ENCODE data around the gene TENM3. TPM values are rescaled to one million over a fixed set of nuclear protein-coding genes. Genes with fewer than 3 reads are reported as not detected.

The TENM3 gene
- total and polyA plus RNA-seq, 10 of the 15 experiments (the other 5 are each of a cell fraction or from before 2014, with no cell fraction given): 0.01 to 1.7 (median 0.08) TPM; not detected in 2

DNA sequence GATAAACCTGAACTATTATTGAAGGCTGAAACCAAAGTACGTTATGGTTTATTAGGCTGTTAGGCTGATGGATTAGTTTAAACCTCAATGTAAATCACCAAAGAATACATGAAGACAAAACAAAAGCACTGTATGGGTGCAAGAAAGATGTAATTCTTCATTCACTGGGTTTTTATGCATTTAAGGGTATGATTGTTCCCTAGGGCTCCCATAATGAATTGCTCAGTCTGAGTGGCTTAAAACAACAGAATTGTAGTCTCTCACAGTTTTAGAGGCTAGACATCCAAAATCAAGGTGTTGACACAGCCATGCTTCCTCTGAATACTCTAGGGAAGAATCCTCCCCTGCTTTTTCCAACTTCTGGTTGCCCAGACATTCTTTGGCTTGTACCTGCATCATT, 222.8 kb downstream of the TENM3 start:
- no peaks in the 10 kb centered on the region for H3K4me1 ChIP-seq (ENCODE audit: control insufficient read depth, insufficient read depth, low read length)
- whole genome bisulfite sequencing (ENCODE audit: insufficient coverage, insufficient replicate concordance, low lambda C conversion rate, missing lambda C conversion rate): 0% methylated on average over 1 of the region's 1 CpG
- FAIRE-seq: no peak
- H3K9me3 ChIP-seq (replicated peaks; ENCODE audit: control insufficient read depth, insufficient read depth, low read length): no peaks in the 10 kb centered on the region
- no peak overlapping the region for H3K9ac ChIP-seq (ENCODE audit: control insufficient read depth, insufficient read depth, low read length)
- H3K27ac ChIP-seq (ENCODE audit: control insufficient read depth, insufficient read depth): no peak overlapping the region
- ChIA-PET RAD21 (ENCODE audit: unreplicated experiment) (no interaction called here), CTCF (interaction anchor here (0.6 kb wide), 1 partner anchor 204 kb away, joined by 3 read pairs; no protein-coding TSS in a partner anchor), POLR2A (no interaction called here), SMC1A (ENCODE audit: uncharacterized antibody, unreplicated experiment) (interaction anchor here (1.0 kb wide), 1 partner anchor 11 kb away, joined by 3 read pairs; no protein-coding TSS in a partner anchor)
- BruUV-seq (replicated peaks): no TSS peak
- no peaks in the 10 kb centered on the region for H3K27me3 ChIP-seq (replicated peaks in 1 of 2; ENCODE audit: control insufficient read depth in 2 of 2, insufficient read depth in 2 of 2, low read length in 1 of 2)
- H3K36me3 ChIP-seq (ENCODE audit: control insufficient read depth in 2 of 2, insufficient read depth in 2 of 2, low read length in 1 of 2): no peaks in the 10 kb centered on the region
- intact Hi-C loops (cut with micrococcal nuclease; ENCODE audit: unreplicated experiment): no loop called here
- DNase-seq (ENCODE audit: low read depth, low spot score): no peak
- H4K20me1 ChIP-seq (ENCODE audit: control insufficient read depth, insufficient read depth): no peaks in the 10 kb centered on the region
- TF ChIP-seq MYC (IDR thresholded peaks at IDR 0.05; ENCODE audit: insufficient read depth, insufficient read length, insufficient replicate concordance, low read length, severe bottlenecking) (no peak), IRF4 (IDR thresholded peaks at IDR 0.05; ENCODE audit: low read depth, low read length) (no peak), DPF2 (IDR thresholded peaks at IDR 0.05) (no peak), POLR2AphosphoS2 (IDR thresholded peaks at IDR 0.05; ENCODE audit: low read depth, low read length) (no peak), SMAD5 (IDR thresholded peaks at IDR 0.05; ENCODE audit: low read depth) (no peak), YBX1 (IDR thresholded peaks at IDR 0.05) (no peak), TCF12 (IDR thresholded peaks at IDR 0.05; ENCODE audit: low read depth, low read length) (no peak), PAX5 (IDR thresholded peaks at IDR 0.05; ENCODE audit: borderline replicate concordance, low read depth, low read length) (no peak), SREBF1 (IDR thresholded peaks at IDR 0.05; ENCODE audit: low read length) (no peak), TARDBP (IDR thresholded peaks at IDR 0.05; ENCODE audit: borderline replicate concordance) (no peak), CBX3 (IDR thresholded peaks at IDR 0.05; ENCODE audit: borderline replicate concordance, low read depth) (no peak), BCL11A (IDR thresholded peaks at IDR 0.05; ENCODE audit: low read depth, low read length) (no peak), TCF3 (IDR thresholded peaks at IDR 0.05; ENCODE audit: borderline replicate concordance, insufficient read depth, low read depth, low read length) (no peak)
- TF ChIP-seq, protein P1, sequence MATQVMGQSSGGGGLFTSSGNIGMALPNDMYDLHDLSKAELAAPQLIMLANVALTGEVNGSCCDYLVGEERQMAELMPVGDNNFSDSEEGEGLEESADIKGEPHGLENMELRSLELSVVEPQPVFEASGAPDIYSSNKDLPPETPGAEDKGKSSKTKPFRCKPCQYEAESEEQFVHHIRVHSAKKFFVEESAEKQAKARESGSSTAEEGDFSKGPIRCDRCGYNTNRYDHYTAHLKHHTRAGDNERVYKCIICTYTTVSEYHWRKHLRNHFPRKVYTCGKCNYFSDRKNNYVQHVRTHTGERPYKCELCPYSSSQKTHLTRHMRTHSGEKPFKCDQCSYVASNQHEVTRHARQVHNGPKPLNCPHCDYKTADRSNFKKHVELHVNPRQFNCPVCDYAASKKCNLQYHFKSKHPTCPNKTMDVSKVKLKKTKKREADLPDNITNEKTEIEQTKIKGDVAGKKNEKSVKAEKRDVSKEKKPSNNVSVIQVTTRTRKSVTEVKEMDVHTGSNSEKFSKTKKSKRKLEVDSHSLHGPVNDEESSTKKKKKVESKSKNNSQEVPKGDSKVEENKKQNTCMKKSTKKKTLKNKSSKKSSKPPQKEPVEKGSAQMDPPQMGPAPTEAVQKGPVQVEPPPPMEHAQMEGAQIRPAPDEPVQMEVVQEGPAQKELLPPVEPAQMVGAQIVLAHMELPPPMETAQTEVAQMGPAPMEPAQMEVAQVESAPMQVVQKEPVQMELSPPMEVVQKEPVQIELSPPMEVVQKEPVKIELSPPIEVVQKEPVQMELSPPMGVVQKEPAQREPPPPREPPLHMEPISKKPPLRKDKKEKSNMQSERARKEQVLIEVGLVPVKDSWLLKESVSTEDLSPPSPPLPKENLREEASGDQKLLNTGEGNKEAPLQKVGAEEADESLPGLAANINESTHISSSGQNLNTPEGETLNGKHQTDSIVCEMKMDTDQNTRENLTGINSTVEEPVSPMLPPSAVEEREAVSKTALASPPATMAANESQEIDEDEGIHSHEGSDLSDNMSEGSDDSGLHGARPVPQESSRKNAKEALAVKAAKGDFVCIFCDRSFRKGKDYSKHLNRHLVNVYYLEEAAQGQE (IDR thresholded peaks at IDR 0.05; ENCODE audit: low read depth, low read length): no peak
- TF ChIP-seq, protein P2, sequence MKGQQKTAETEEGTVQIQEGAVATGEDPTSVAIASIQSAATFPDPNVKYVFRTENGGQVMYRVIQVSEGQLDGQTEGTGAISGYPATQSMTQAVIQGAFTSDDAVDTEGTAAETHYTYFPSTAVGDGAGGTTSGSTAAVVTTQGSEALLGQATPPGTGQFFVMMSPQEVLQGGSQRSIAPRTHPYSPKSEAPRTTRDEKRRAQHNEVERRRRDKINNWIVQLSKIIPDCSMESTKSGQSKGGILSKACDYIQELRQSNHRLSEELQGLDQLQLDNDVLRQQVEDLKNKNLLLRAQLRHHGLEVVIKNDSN (IDR thresholded peaks at IDR 0.05; ENCODE audit: borderline replicate concordance, extremely low read length, insufficient read depth, low read depth, low read length): no peak
- TF ChIP-seq, protein P3, sequence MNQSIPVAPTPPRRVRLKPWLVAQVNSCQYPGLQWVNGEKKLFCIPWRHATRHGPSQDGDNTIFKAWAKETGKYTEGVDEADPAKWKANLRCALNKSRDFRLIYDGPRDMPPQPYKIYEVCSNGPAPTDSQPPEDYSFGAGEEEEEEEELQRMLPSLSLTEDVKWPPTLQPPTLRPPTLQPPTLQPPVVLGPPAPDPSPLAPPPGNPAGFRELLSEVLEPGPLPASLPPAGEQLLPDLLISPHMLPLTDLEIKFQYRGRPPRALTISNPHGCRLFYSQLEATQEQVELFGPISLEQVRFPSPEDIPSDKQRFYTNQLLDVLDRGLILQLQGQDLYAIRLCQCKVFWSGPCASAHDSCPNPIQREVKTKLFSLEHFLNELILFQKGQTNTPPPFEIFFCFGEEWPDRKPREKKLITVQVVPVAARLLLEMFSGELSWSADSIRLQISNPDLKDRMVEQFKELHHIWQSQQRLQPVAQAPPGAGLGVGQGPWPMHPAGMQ (IDR thresholded peaks at IDR 0.05; ENCODE audit: borderline replicate concordance): no peak
- TF ChIP-seq, protein P4, sequence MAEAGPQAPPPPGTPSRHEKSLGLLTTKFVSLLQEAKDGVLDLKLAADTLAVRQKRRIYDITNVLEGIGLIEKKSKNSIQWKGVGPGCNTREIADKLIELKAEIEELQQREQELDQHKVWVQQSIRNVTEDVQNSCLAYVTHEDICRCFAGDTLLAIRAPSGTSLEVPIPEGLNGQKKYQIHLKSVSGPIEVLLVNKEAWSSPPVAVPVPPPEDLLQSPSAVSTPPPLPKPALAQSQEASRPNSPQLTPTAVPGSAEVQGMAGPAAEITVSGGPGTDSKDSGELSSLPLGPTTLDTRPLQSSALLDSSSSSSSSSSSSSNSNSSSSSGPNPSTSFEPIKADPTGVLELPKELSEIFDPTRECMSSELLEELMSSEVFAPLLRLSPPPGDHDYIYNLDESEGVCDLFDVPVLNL (IDR thresholded peaks at IDR 0.05; ENCODE audit: low read depth, low read length): no peak
- TF ChIP-seq, protein P5, sequence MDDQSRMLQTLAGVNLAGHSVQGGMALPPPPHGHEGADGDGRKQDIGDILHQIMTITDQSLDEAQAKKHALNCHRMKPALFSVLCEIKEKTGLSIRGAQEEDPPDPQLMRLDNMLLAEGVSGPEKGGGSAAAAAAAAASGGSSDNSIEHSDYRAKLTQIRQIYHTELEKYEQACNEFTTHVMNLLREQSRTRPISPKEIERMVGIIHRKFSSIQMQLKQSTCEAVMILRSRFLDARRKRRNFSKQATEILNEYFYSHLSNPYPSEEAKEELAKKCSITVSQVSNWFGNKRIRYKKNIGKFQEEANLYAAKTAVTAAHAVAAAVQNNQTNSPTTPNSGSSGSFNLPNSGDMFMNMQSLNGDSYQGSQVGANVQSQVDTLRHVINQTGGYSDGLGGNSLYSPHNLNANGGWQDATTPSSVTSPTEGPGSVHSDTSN (IDR thresholded peaks at IDR 0.05; ENCODE audit: insufficient replicate concordance, low read depth, low read length): no peak
- H3K79me2 ChIP-seq (ENCODE audit: control insufficient read depth, insufficient read depth, low read length): no peaks in the 10 kb centered on the region
- no peak for ATAC-seq
- no peak overlapping the region for H3K4me2 ChIP-seq (ENCODE audit: control insufficient read depth, insufficient read depth)
- H3K4me3 ChIP-seq: no peak overlapping the region
- in situ Hi-C loops (cut with MboI): no loop called here
- H2AFZ ChIP-seq (ENCODE audit: control insufficient read depth, low read depth, low read length): no peak overlapping the region

Data from GM12878 (cell line).